ENCODE data around the gene ZNF407. TPM values are rescaled to one million over a fixed set of nuclear protein-coding genes. Genes with fewer than 3 reads are reported as not detected.
A peak's percentile ranks its signal among the peaks of the same experiment; 100 is the strongest.

Gene ZNF407
- total RNA-seq, 1 donor from 2014 or later, result 14.2 TPM

DNA sequence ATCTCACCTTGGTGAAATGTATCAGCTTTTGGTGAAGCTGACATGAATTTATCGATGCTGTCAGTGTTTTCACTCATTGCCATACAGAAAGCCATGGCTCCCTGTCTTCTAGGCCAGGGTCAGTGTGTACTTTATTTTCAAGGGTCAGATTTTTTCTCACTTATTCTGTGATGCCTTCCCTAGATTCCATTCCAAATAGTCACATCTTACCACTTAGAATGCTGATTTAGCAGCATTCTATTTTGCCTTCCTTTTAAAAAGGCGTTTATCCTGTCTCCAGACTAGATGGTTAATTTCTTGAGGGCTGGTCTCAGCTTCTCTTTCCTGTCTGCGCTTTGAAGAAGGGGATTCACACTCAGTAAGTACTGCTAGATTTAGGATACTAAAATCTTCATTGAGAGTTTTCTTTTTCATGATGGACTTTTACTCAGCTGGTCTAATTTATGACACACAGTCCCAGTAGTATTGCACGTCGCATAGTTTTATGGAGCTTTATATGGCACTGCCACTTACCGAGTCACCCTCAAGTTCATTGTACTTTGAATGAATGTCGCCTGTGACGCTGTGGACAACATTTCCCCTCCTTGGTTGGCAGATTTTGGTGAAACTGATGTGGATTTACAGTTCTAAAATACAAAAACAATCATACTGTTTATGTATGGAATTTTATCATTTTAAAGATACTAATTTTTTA is 194.0 kb downstream of the ZNF407 start:
- peaks cover 13% of the 10 kb centered on the region for H3K4me1 Mint-ChIP-seq (ENCODE audit: unreplicated experiment)
- H3K9me3 Mint-ChIP-seq (ENCODE audit: unreplicated experiment), result no peaks in the 10 kb centered on the region
- TF ChIP-seq, protein P1, sequence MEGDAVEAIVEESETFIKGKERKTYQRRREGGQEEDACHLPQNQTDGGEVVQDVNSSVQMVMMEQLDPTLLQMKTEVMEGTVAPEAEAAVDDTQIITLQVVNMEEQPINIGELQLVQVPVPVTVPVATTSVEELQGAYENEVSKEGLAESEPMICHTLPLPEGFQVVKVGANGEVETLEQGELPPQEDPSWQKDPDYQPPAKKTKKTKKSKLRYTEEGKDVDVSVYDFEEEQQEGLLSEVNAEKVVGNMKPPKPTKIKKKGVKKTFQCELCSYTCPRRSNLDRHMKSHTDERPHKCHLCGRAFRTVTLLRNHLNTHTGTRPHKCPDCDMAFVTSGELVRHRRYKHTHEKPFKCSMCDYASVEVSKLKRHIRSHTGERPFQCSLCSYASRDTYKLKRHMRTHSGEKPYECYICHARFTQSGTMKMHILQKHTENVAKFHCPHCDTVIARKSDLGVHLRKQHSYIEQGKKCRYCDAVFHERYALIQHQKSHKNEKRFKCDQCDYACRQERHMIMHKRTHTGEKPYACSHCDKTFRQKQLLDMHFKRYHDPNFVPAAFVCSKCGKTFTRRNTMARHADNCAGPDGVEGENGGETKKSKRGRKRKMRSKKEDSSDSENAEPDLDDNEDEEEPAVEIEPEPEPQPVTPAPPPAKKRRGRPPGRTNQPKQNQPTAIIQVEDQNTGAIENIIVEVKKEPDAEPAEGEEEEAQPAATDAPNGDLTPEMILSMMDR (IDR thresholded peaks at IDR 0.05), result no peak
- H3K4me3 Mint-ChIP-seq (ENCODE audit: unreplicated experiment), result no peak overlapping the region
- no peak for DNase-seq (ENCODE audit: extremely low spot score, unreplicated experiment)
- peaks cover 7% of the 10 kb centered on the region for H3K36me3 Mint-ChIP-seq (ENCODE audit: unreplicated experiment)
- H3K27me3 Mint-ChIP-seq (ENCODE audit: unreplicated experiment), result no peaks in the 10 kb centered on the region
- H3K27ac Mint-ChIP-seq (ENCODE audit: unreplicated experiment), result no peak overlapping the region

DNA sequence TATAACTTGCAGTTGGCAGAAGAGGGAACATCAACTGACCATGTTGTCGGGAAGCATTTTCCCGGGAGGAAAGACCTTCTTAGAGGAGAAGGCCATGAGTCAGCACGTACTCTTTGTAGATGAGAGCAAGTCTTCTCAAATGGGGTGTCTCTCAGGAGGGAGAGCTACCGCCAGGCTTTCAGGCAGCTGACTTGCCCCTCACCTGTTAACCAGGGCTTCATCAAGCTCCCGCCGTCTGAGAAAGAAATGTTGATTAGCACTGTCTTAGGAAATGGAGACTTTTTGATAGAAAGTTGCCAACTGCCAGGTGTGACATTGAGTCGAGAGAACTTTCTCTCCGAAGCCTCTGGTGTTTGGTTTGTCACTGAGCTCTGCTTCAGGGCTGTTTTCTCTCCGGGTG is 196.1 kb downstream of the ZNF407 start:
- DNase-seq (ENCODE audit: extremely low spot score, unreplicated experiment), result no peak
- H3K9me3 Mint-ChIP-seq (ENCODE audit: unreplicated experiment), result no peaks in the 10 kb centered on the region
- H3K27me3 Mint-ChIP-seq (ENCODE audit: unreplicated experiment), result no peaks in the 10 kb centered on the region
- H3K4me1 Mint-ChIP-seq (ENCODE audit: unreplicated experiment), result peaks cover 34% of the 10 kb centered on the region
- H3K4me3 Mint-ChIP-seq (ENCODE audit: unreplicated experiment), result no peak overlapping the region
- H3K36me3 Mint-ChIP-seq (ENCODE audit: unreplicated experiment), result peaks cover 7% of the 10 kb centered on the region
- TF ChIP-seq, protein P1 (IDR thresholded peaks at IDR 0.05), result no peak
- H3K27ac Mint-ChIP-seq (ENCODE audit: unreplicated experiment), result no peak overlapping the region

DNA sequence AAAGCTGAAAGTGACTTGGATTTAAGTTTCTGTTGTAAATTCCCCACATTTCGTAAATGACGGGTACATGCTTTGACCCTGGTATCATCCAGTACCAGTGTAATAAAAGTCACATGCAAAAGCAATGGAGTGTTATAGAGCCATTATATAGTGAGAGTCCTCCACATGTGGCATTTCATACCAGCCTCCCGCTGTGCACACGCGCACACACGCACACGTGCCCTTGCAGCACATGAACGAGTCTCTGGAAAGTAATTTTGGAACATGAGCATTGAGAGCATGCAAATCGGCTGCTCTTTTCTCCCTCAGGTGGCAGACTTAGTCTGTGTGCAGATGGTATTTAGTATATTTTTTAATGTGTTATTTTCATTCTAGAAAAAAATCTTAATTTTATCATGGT is 198.1 kb downstream of the ZNF407 start:
- peaks cover 2% of the 10 kb centered on the region for H3K36me3 Mint-ChIP-seq (ENCODE audit: unreplicated experiment)
- H3K9me3 Mint-ChIP-seq (ENCODE audit: unreplicated experiment), result no peaks in the 10 kb centered on the region
- no peak overlapping the region for H3K27ac Mint-ChIP-seq (ENCODE audit: unreplicated experiment)
- H3K27me3 Mint-ChIP-seq (ENCODE audit: unreplicated experiment), result no peaks in the 10 kb centered on the region
- no peak overlapping the region for H3K4me3 Mint-ChIP-seq (ENCODE audit: unreplicated experiment)
- H3K4me1 Mint-ChIP-seq (ENCODE audit: unreplicated experiment), result peaks cover 37% of the 10 kb centered on the region
- TF ChIP-seq, protein P1 (IDR thresholded peaks at IDR 0.05), result no peak
- DNase-seq (ENCODE audit: extremely low spot score, unreplicated experiment), result no peak

DNA sequence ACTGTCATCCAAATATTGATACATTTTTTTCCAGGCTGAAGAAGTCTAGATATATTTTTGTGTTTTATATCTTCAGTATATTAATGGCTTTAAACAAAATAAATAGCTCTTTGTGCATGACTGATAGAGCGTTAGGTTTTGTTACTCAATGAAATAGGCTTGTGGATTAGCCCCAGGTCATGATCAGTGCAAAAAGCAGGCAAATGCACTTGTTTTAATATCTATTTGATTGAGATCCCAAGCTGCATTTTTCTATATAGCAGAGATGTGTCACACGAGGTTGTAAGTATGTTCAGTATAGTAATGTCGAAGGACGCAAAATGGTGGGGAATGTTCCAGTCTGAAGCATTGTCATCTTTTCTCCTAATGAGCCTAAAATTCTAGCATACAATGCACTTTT is 198.5 kb downstream of the ZNF407 start:
- H3K27ac Mint-ChIP-seq (ENCODE audit: unreplicated experiment), result no peak overlapping the region

DNA sequence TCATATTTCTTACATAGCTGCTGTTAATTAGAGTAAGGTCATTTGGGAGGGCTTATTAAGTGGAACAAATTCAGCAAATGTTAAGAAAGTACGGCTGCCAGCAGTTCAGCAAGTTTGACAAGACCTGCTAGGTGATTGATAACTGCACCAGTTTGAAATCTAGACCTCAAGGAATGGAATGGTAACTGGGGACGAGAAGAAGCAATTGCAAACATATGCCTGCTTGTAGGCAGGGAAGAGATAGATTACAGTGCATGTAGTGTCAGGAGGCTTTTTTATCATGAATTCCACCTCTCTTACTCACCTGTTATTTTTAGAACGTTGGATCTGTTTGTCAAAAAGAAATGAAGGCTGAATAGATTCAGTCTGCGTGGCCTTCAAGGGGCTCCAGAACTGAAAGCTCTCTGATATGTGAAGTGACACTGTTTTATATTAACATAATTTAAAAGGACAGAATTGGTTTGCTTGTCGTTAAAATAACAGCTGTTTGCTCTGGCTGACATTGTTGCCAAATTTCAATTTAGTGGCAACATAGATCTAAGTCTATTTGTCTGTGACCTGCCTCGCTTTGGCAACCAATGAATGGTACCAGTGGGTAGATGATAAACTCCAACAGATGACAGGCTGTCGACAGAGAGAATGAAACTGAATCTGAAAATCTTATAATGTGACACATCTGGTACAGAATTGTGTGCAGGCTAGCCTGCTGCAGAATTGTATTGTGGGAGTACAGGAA is 199.3 kb downstream of the ZNF407 start:
- TF ChIP-seq, protein P1 (IDR thresholded peaks at IDR 0.05), result no peak
- no peaks in the 10 kb centered on the region for H3K27me3 Mint-ChIP-seq (ENCODE audit: unreplicated experiment)
- no peak for DNase-seq (ENCODE audit: extremely low spot score, unreplicated experiment)
- no peak overlapping the region for H3K4me3 Mint-ChIP-seq (ENCODE audit: unreplicated experiment)
- peak overlapping the region; percentile 6 for H3K27ac Mint-ChIP-seq (ENCODE audit: unreplicated experiment)
- peaks cover 2% of the 10 kb centered on the region for H3K36me3 Mint-ChIP-seq (ENCODE audit: unreplicated experiment)
- no peaks in the 10 kb centered on the region for H3K9me3 Mint-ChIP-seq (ENCODE audit: unreplicated experiment)
- H3K4me1 Mint-ChIP-seq (ENCODE audit: unreplicated experiment), result peaks cover 29% of the 10 kb centered on the region

More for the DNA sequence above, 198.5 kb downstream of the ZNF407 start:
- no peaks in the 10 kb centered on the region for H3K9me3 Mint-ChIP-seq (ENCODE audit: unreplicated experiment)
- no peak for DNase-seq (ENCODE audit: extremely low spot score, unreplicated experiment)
- no peak overlapping the region for H3K4me3 Mint-ChIP-seq (ENCODE audit: unreplicated experiment)
- H3K4me1 Mint-ChIP-seq (ENCODE audit: unreplicated experiment), result peaks cover 36% of the 10 kb centered on the region
- H3K36me3 Mint-ChIP-seq (ENCODE audit: unreplicated experiment), result peaks cover 2% of the 10 kb centered on the region
- TF ChIP-seq, protein P1 (IDR thresholded peaks at IDR 0.05), result no peak
- no peaks in the 10 kb centered on the region for H3K27me3 Mint-ChIP-seq (ENCODE audit: unreplicated experiment)
